K562 (cell line): ENCODE measurements around the gene ERBB4. TPM values are rescaled to one million over a fixed set of nuclear protein-coding genes. Genes with fewer than 3 reads are reported as not detected.

Source experiments
- ATAC-seq: fragments of 200-7000 bp; cut with Tn5 transposase; 3 replicates; pipeline ENCODE4 v1.9.1; 2020; ENCODE audit warnings: moderate library complexity
- BruUV-seq: library from RNA; stranded (reverse); fragments of 400-500 nt; replicated peaks from 2 replicates; lab custom pipeline; 2021; lab: Mats Ljungman, UMichigan
- CTCF ChIA-PET: fragments of 300-600 bp; formaldehyde crosslinking; extraction: SDS; loops from one replicate; lab custom pipeline; 2021; ENCODE audit warnings: low intra/inter-chr PET ratio; lab: Yijun Ruan, JAX
- POLR2A ChIA-PET: fragments of 300-600, 350-650 bp; sonication (Branson Sonifier 250); formaldehyde crosslinking; extraction: SDS; loops from one replicate; lab custom pipeline; 2021; ENCODE audit warnings: antibody characterized with exemption, inconsistent platforms; lab: Yijun Ruan, JAX
- DNase-seq, 4 experiments: peaks; one replicate each; pipeline versions ENCODE4 v3.0.0 to v3.0.0-alpha.2; 2011 to 2018; ENCODE audit warnings: low spot score in 3 of 4, mixed read lengths in 3 of 4; ENCODE audit errors: extremely low read depth in 1 of 4
- FAIRE-seq: peaks from 2 replicates; lab custom pipeline; 2011; peaks lifted over from hg19 to GRCh38; lab: Jason Lieb, UNC
- H2AFZ ChIP-seq: 2 replicates; pipeline ENCODE4 v1.6.0; 2011; ENCODE audit warnings: low read depth, low read length, control low read depth, inconsistent platforms
- H3K27ac ChIP-seq: fragments of 200-600 bp; 3 replicates; pipeline ENCODE4 v1.8.0; 2011; ENCODE audit warnings: low read depth, mild to moderate bottlenecking, control low read depth, inconsistent platforms, low read length, moderate library complexity, mixed read lengths; ENCODE audit errors: extremely low read depth
- H3K27me3 ChIP-seq, 2 experiments: fragments of 300-600 bp in 1 of 2; 2 replicates in 1 of 2; 3 replicates in 1 of 2; pipeline versions ENCODE4 v1.6.0 to v1.8.0; 2011; ENCODE audit warnings: inconsistent platforms in 2 of 2, low read length in 2 of 2, mild to moderate bottlenecking in 1 of 2, mixed read lengths in 1 of 2, moderate library complexity in 1 of 2; ENCODE audit not compliant: control insufficient read depth in 2 of 2, insufficient read depth in 2 of 2
- H3K36me3 ChIP-seq: fragments of 300-600 bp; 3 replicates; pipeline ENCODE4 v1.8.0; 2011; ENCODE audit warnings: mild to moderate bottlenecking, low read length, inconsistent platforms; ENCODE audit not compliant: control insufficient read depth, insufficient read depth
- H3K4me1 ChIP-seq, 2 experiments: fragments of 200-600 bp in 1 of 2; replicated peaks in 1 of 2; 2 replicates in 1 of 2; 3 replicates in 1 of 2; pipeline versions ENCODE4 v1.5.1 to v1.8.0; 2011; ENCODE audit warnings: inconsistent platforms in 2 of 2, low read length in 2 of 2, mild to moderate bottlenecking in 1 of 2, mixed read lengths in 1 of 2, moderate library complexity in 1 of 2; ENCODE audit not compliant: control insufficient read depth in 2 of 2, insufficient read depth in 2 of 2
- H3K4me2 ChIP-seq: 2 replicates; pipeline ENCODE4 v1.6.1; 2011; ENCODE audit warnings: low read length, control low read depth, inconsistent platforms, mixed read lengths; ENCODE audit not compliant: insufficient read depth
- H3K4me3 ChIP-seq: fragments of 200-600 bp; sonication (generic), shearing (Covaris generic); 2 replicates; pipeline ENCODE4 v1.5.1; 2016; ENCODE audit warnings: control low read depth, inconsistent platforms
- H3K79me2 ChIP-seq: fragments of 200-600 bp; 3 replicates; pipeline ENCODE4 v1.8.0; 2011; ENCODE audit warnings: low read length, inconsistent platforms; ENCODE audit not compliant: control insufficient read depth, insufficient read depth
- H3K9ac ChIP-seq, 2 experiments: 2 replicates each; pipeline versions ENCODE4 v1.6.0 to v1.6.1; 2011; ENCODE audit warnings: low read depth in 2 of 2, low read length in 2 of 2, control low read depth in 1 of 2, inconsistent platforms in 1 of 2, mild to moderate bottlenecking in 1 of 2, mixed read lengths in 1 of 2; ENCODE audit not compliant: insufficient read depth in 1 of 2
- H3K9me1 ChIP-seq: one replicate; pipeline ENCODE4 v1.6.0; 2011; ENCODE audit warnings: inconsistent platforms, mild to moderate bottlenecking, low read length, moderate library complexity; ENCODE audit not compliant: control insufficient read depth, insufficient read depth
- H3K9me3 ChIP-seq: replicated peaks from 2 replicates; pipeline ENCODE4 v1.5.1; 2011; ENCODE audit warnings: low read depth, low read length, inconsistent platforms; ENCODE audit not compliant: control insufficient read depth, insufficient read depth
- H4K20me1 ChIP-seq: replicated peaks from 2 replicates; pipeline ENCODE4 v1.6.1; 2011; ENCODE audit warnings: low read length, inconsistent platforms, mixed read lengths; ENCODE audit not compliant: control insufficient read depth, insufficient read depth
- BCOR ChIP-seq: fragments of 450-650 bp; IDR thresholded peaks from 2 replicates; pipeline ENCODE4 v1.6.1; 2016
- CEBPB ChIP-seq: fragments of 450-650 bp; IDR thresholded peaks from 2 replicates; pipeline ENCODE4 v1.6.1; 2016; ENCODE audit warnings: missing genetic modification characterization, missing compliant biosample characterization
- CGGBP1 ChIP-seq: fragments of 250-450 bp; sonication (Bioruptor Pico); IDR thresholded peaks from 2 replicates; pipeline ENCODE4 v1.9.0; 2021; ENCODE audit warnings: mild to moderate bottlenecking
- GATAD2B ChIP-seq: fragments of 450-650 bp; IDR thresholded peaks from 2 replicates; pipeline ENCODE4 v1.6.1; 2017; ENCODE audit warnings: mild to moderate bottlenecking, borderline replicate concordance
- HDAC1 ChIP-seq, 2 experiments: fragments of 450-650 bp; IDR thresholded peaks; 2 replicates each; pipeline ENCODE4 v1.6.1; 2016 to 2017; ENCODE audit warnings: inconsistent platforms in 1 of 2, mild to moderate bottlenecking in 1 of 2, moderate library complexity in 1 of 2
- MAZ ChIP-seq, 2 experiments: fragments of 450-650 bp in 1 of 2; sonication (generic) in 1 of 2; formaldehyde crosslinking; IDR thresholded peaks in 1 of 2; conservative IDR thresholded peaks in 1 of 2; 2 replicates each; pipeline versions ENCODE4 v1.4.0 to v1.5.0; 2020; ENCODE audit warnings: mild to moderate bottlenecking in 1 of 2, missing genetic modification reagents in 1 of 2
- MED1 ChIP-seq: sonication (generic); formaldehyde crosslinking; IDR thresholded peaks from 2 replicates; pipeline ENCODE4 v1.8.1; 2023; ENCODE audit warnings: missing genetic modification reagents, borderline replicate concordance
- MIER1 ChIP-seq: fragments of 450-650 bp; IDR thresholded peaks from 2 replicates; pipeline ENCODE4 v1.6.1; 2016; ENCODE audit warnings: antibody characterized with exemption, mild to moderate bottlenecking, low read depth
- SPI1 ChIP-seq: IDR thresholded peaks from 2 replicates; pipeline ENCODE4 v1.6.1; 2011; ENCODE audit warnings: low read depth, low read length, control low read depth, borderline replicate concordance
- XRCC4 ChIP-seq: IDR thresholded peaks from one replicate; pipeline ENCODE4 v1.6.1; 2011; ENCODE audit not compliant: insufficient read depth, insufficient read length; ENCODE audit errors: extremely low read depth
- ZBTB8A ChIP-seq: fragments of 450-650 bp; IDR thresholded peaks from 2 replicates; pipeline ENCODE4 v1.6.1; 2018; ENCODE audit warnings: mild to moderate bottlenecking, moderate library complexity; ENCODE audit not compliant: partially characterized antibody
- ZFP1 ChIP-seq: fragments of 450-650 bp; formaldehyde crosslinking; IDR thresholded peaks from 2 replicates; pipeline ENCODE4 v1.4.0; 2020; ENCODE audit warnings: mild to moderate bottlenecking, mixed read lengths
- ZNF212 ChIP-seq: fragments of 450-650 bp; formaldehyde crosslinking; IDR thresholded peaks from 2 replicates; pipeline ENCODE4 v1.4.0; 2020; ENCODE audit warnings: mild to moderate bottlenecking
- ZNF41 ChIP-seq: fragments of 250-450 bp; sonication (Bioruptor Pico); conservative IDR thresholded peaks from 2 replicates; pipeline ENCODE4 v1.4.0; 2020; ENCODE audit warnings: mild to moderate bottlenecking
- ZNF561 ChIP-seq: fragments of 450-650 bp; formaldehyde crosslinking; conservative IDR thresholded peaks from 2 replicates; pipeline ENCODE4 v1.4.0; 2020; ENCODE audit warnings: mild to moderate bottlenecking, moderate library complexity
- ZNF79 ChIP-seq: fragments of 250-450 bp; sonication (Bioruptor Pico); IDR thresholded peaks from 2 replicates; pipeline ENCODE4 v1.4.0; 2020; ENCODE audit warnings: low read depth, mild to moderate bottlenecking, moderate library complexity
- WGBS: fragments of 100-300 bp; shearing (Covaris generic); methylation state at CpG from one replicate; pipeline ENCODE4 v1.1.6; 2016; ENCODE audit warnings: low coverage, mixed read lengths; ENCODE audit not compliant: insufficient coverage; ENCODE audit errors: missing lambda C conversion rate; 5-methylcytosine and 5-hydroxymethylcytosine counted together
- in situ Hi-C: fragments of 300-500 bp; cut with MboI; formaldehyde crosslinking; loops from 4 replicates; pipeline ENCODE4 v1.15.0; 2018; ENCODE audit warnings: inconsistent platforms, mixed read lengths
- intact Hi-C: fragments of 100-400 bp; cut with micrococcal nuclease; formaldehyde crosslinking; loops from 2 replicates; pipeline ENCODE4 v1.14.2; 2022
- polyA plus RNA-seq, 8 experiments: library from polyadenylated mRNA; depleted of rRNA in 4 of 8; stranded (reverse) in 5 of 8; unstranded in 3 of 8; fragments of >200 nt; fragmentation: Nextera tagmentation in 2 of 8; fragmentation: Illumina TruSeq in 1 of 8; extraction: Ambion mirVana in 2 of 8; extraction: Trizol in 1 of 8; gene quantifications; 2 replicates each; pipeline versions ENCODE4 v1.2.1 to v1.2.3, GENCODE V29; 2011 to 2014; ENCODE audit warnings: inconsistent platforms in 1 of 8, missing spikeins in 1 of 8
- total RNA-seq, 7 experiments: library from RNA; depleted of rRNA in 6 of 7; stranded (reverse); fragments of >200 nt in 6 of 7; fragmentation: Illumina TruSeq in 2 of 7; extraction: Trizol in 2 of 7; gene quantifications; 2 replicates each; pipeline versions ENCODE4 v1.2.1 to v1.2.3, GENCODE V29; 2011 to 2021; ENCODE audit warnings: low replicate concordance in 1 of 7
- TF ChIP-seq, protein P1 (sequence below), 2 experiments: fragments of 450-650 bp in 1 of 2; sonication (generic) in 1 of 2; formaldehyde crosslinking in 1 of 2; IDR thresholded peaks in 1 of 2; conservative IDR thresholded peaks in 1 of 2; 2 replicates each; pipeline versions ENCODE4 v1.6.1 to v1.8.1; 2016 to 2023; ENCODE audit warnings: mild to moderate bottlenecking in 2 of 2, moderate library complexity in 2 of 2, inconsistent platforms in 1 of 2, missing genetic modification reagents in 1 of 2
- TF ChIP-seq, protein P2 (sequence below): fragments of 450-650 bp; IDR thresholded peaks from 2 replicates; pipeline ENCODE4 v1.6.1; 2018; ENCODE audit not compliant: partially characterized antibody

ERBB4 gene
- total and polyA plus RNA-seq, 9 of the 15 experiments (the other 6 are each of a cell fraction or from before 2014, with no cell fraction given): not detected

DNA sequence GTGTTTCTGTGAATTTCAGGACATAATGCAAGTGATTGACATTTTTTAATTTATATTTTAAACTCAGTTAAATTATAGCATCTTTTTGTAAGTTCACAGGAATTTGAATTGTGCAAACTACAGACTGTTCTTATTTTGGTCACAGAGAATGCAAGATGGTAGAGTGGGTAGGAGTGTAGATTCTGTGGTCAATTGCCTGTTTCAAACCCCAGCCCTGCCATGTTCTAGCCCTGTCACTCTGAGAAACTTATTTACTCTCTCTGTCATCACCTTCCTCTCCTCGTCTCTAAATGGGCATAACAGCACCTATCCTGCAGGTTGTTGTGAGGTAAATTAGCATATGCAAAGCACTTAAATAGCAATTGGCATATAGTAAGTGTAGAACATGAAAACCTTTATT is 1102.4 kb downstream of the ERBB4 start:
- no peaks in the 10 kb centered on the region for H3K9me3 ChIP-seq
- H3K4me3 ChIP-seq: no peak overlapping the region
- no peak overlapping the region for H3K27ac ChIP-seq
- 0% methylated on average over 1 of the region's 1 CpG for WGBS
- no peaks in the 10 kb centered on the region for H3K36me3 ChIP-seq
- no peak overlapping the region for H3K9ac ChIP-seq
- no peak for DNase-seq
- CTCF ChIA-PET: no interaction called here
- in situ Hi-C loops: no loop called here
- no TSS peak for BruUV-seq
- H4K20me1 ChIP-seq: no peaks in the 10 kb centered on the region
- intact Hi-C loops: no loop called here
- no peaks in the 10 kb centered on the region for H3K9me1 ChIP-seq
- H3K27me3 ChIP-seq: no peaks in the 10 kb centered on the region
- no peak for ATAC-seq
- H3K4me1 ChIP-seq: no peaks in the 10 kb centered on the region
- TF ChIP-seq, protein P1, sequence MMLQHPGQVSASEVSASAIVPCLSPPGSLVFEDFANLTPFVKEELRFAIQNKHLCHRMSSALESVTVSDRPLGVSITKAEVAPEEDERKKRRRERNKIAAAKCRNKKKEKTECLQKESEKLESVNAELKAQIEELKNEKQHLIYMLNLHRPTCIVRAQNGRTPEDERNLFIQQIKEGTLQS (IDR thresholded peaks at IDR 0.05): no peak
- TF ChIP-seq, protein P1 (CRISPR knock-in tag; conservative IDR thresholded peaks at IDR 0.05): no peak
- TF ChIP-seq MED1 (no peak), ZNF561 (CRISPR knock-in tag) (no peak), MIER1 (no peak), CGGBP1 (CRISPR knock-in tag) (no peak), MAZ (CRISPR knock-in tag; conservative IDR thresholded peaks at IDR 0.05 in 1 of 2, IDR thresholded peaks at IDR 0.05 in 1 of 2) (no peak), SPI1 (no peak), GATAD2B (no peak), ZBTB8A (no peak), ZFP1 (no peak), ZNF79 (CRISPR knock-in tag) (no peak), XRCC4 (no peak), ZNF212 (CRISPR knock-in tag) (no peak), HDAC1 (IDR thresholded peaks at IDR 0.05) (no peak), ZNF41 (CRISPR knock-in tag) (no peak), CEBPB (tag) (no peak), BCOR (no peak)
- TF ChIP-seq, protein P2, sequence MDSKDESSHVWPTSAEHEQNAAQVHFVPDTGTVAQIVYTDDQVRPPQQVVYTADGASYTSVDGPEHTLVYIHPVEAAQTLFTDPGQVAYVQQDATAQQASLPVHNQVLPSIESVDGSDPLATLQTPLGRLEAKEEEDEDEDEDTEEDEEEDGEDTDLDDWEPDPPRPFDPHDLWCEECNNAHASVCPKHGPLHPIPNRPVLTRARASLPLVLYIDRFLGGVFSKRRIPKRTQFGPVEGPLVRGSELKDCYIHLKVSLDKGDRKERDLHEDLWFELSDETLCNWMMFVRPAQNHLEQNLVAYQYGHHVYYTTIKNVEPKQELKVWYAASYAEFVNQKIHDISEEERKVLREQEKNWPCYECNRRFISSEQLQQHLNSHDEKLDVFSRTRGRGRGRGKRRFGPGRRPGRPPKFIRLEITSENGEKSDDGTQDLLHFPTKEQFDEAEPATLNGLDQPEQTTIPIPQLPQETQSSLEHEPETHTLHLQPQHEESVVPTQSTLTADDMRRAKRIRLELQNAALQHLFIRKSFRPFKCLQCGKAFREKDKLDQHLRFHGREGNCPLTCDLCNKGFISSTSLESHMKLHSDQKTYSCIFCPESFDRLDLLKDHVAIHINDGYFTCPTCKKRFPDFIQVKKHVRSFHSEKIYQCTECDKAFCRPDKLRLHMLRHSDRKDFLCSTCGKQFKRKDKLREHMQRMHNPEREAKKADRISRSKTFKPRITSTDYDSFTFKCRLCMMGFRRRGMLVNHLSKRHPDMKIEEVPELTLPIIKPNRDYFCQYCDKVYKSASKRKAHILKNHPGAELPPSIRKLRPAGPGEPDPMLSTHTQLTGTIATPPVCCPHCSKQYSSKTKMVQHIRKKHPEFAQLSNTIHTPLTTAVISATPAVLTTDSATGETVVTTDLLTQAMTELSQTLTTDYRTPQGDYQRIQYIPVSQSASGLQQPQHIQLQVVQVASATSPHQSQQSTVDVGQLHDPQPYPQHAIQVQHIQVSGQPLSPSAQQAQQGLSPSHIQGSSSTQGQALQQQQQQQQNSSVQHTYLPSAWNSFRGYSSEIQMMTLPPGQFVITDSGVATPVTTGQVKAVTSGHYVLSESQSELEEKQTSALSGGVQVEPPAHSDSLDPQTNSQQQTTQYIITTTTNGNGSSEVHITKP: no peak
- no peaks in the 10 kb centered on the region for H3K79me2 ChIP-seq
- no peak overlapping the region for H3K4me2 ChIP-seq
- no peak for FAIRE-seq
- H2AFZ ChIP-seq: no peak overlapping the region
- POLR2A ChIA-PET: no interaction called here
